ENCODE results near the gene KLRG1.

DNA sequence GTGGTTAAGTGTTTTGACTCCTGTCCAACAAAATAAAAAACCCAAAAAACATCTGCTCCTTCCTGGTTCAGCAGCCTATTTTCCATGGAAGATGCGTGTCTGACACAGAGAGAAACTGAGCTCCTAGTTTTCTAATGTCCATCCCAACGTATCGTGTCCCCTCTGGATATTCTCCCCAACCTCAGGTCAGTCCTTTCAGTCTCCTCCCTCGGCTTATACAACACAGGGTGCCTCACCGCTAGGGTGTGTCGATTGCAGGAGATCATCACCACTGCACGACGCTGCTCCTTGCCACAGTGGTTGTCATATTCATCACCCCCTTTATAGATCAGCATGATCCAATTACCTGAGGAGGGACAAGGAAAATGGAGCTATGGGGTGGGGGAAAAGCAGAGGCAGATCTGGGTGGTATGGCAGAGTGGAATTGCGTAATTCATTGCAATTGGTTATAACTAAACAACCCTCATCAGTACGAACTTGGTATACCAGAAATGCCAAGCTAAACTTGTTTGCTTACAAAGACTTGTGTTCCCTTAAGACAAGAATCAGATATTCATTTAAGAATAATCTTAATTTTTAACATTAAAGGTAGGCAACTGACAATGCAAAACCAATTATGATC is 45.7 kb upstream of the KLRG1 start:
- TF ChIP-seq CTCF (IDR thresholded peaks at IDR 0.05) (no peak), POLR2A (IDR thresholded peaks at IDR 0.05) (no peak)

All from upper lobe of left lung (tissue), 4 donors.